Esophagus (tissue), 2 donors: Measurements from ENCODE around the gene RNF130. TPM values are rescaled to one million over a fixed set of nuclear protein-coding genes. Genes with fewer than 3 reads are reported as not detected.

ENCODE experiments used
- H3K27ac ChIP-seq, 2 donors: one replicate each; pipeline ENCODE4 v1.5.1; 2013; ENCODE audit warnings: low read depth in 2 of 2, mild to moderate bottlenecking in 2 of 2, inconsistent platforms in 1 of 2, low read length in 1 of 2, moderate library complexity in 1 of 2
- H3K27me3 ChIP-seq, 2 donors: one replicate each; pipeline ENCODE4 v1.6.1; 2013; ENCODE audit warnings: low read length in 2 of 2, control low read depth in 1 of 2, mild to moderate bottlenecking in 1 of 2; ENCODE audit not compliant: insufficient read depth in 2 of 2, control insufficient read depth in 1 of 2
- H3K36me3 ChIP-seq, 2 donors: one replicate each; pipeline ENCODE4 v1.6.1; 2013; ENCODE audit warnings: low read length in 1 of 2; ENCODE audit not compliant: control insufficient read depth in 2 of 2, insufficient read depth in 2 of 2
- H3K4me1 ChIP-seq, 2 donors: one replicate each; pipeline ENCODE4 v1.6.1; 2013; ENCODE audit warnings: low read length in 1 of 2; ENCODE audit not compliant: control insufficient read depth in 2 of 2, insufficient read depth in 2 of 2
- H3K4me3 ChIP-seq, 2 donors: one replicate each; pipeline ENCODE4 v1.5.1; 2013; ENCODE audit warnings: low read length in 2 of 2, mild to moderate bottlenecking in 2 of 2, low read depth in 1 of 2, moderate library complexity in 1 of 2
- H3K9me3 ChIP-seq, 2 donors: one replicate each; pipeline ENCODE4 v1.6.1; 2013; ENCODE audit warnings: mild to moderate bottlenecking in 2 of 2, low read depth in 1 of 2, low read length in 1 of 2, moderate library complexity in 1 of 2; ENCODE audit not compliant: control insufficient read depth in 2 of 2, insufficient read depth in 1 of 2
- WGBS, 2 donors: extraction: QIAGEN DNeasy Blood & Tissue Kit; methylation state at CpG; one replicate each; pipeline ENCODE4 v1.1.7; 2013; 5-methylcytosine and 5-hydroxymethylcytosine counted together
- polyA plus RNA-seq, 2 donors: library from polyadenylated mRNA; stranded (reverse); fragments of 200-250 nt; gene quantifications; one replicate each; pipeline ENCODE4 v1.2.3, GENCODE V29; 2013
- donor health status: healthy with polysubstance abuse.
- donor health status: Bipolar disorder and iron deficiency.

Gene RNF130
- polyA plus RNA-seq, 2 donors, result 6.1 to 13.2 TPM

- Histone ChIP-seq H3K27ac (no peak overlapping the region), H3K4me3 (no peak overlapping the region), H3K36me3 (no peaks in the 10 kb centered on the region), H3K4me1 (no peaks in the 10 kb centered on the region), H3K27me3 (no peaks in the 10 kb centered on the region), H3K9me3 (no peaks in the 10 kb centered on the region)
- WGBS, 2 donors, result 83 to 85% methylated on average over 9 of the region's 9 CpGs
Observed at GRCh38 chr5:180078348-180078747, 6.8 kb upstream of the RNF130 start.

- Histone ChIP-seq H3K36me3 (no peaks in the 10 kb centered on the region), H3K4me3 (no peak overlapping the region), H3K4me1 (no peaks in the 10 kb centered on the region), H3K9me3 (no peaks in the 10 kb centered on the region), H3K27ac (no peak overlapping the region), H3K27me3 (no peaks in the 10 kb centered on the region)
- WGBS, 2 donors, result 80 to 82% methylated on average over 9 of the region's 9 CpGs
Observed at GRCh38 chr5:180077594-180078284, 6.2 kb upstream of the RNF130 start.

DNA sequence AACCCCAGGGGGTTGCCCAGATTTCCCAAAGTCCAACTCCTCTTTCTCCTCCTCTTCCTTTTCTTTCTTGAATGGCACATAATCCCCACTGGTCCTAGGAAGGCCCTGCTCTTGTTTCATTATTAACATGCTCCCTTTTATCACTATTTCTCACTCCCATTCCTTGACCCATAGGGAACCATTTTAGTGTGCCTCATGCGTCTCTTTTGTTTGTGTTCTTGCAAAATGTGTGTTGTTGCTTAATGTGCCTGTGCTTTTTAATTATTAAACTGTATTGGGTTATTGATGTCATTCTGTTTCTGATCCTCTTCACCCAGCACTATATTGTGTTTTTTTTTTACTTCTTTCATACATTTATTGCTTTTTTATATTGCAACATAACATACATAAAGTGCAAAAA lies 4.1 kb upstream of the RNF130 start:
- no peak overlapping the region for H3K27ac ChIP-seq
- WGBS, 2 donors, result 84 to 90% methylated on average over 1 of the region's 1 CpG
- no peaks in the 10 kb centered on the region for H3K27me3 ChIP-seq
- H3K9me3 ChIP-seq, result peaks cover 0 to 3% of the 10 kb centered on the region in 2 donors
- H3K36me3 ChIP-seq, result no peaks in the 10 kb centered on the region
- no peak overlapping the region for H3K4me3 ChIP-seq
- H3K4me1 ChIP-seq, result peaks cover 0 to 4% of the 10 kb centered on the region in 2 donors

GRCh38 chr5:180074462-180074861 lies 2.9 kb upstream of the RNF130 start:
- 58 to 68% methylated on average over 4 of the region's 4 CpGs for WGBS, 2 donors
- H3K9me3 ChIP-seq, result peaks cover 0 to 3% of the 10 kb centered on the region in 2 donors
- no peaks in the 10 kb centered on the region for H3K36me3 ChIP-seq
- H3K27me3 ChIP-seq, result no peaks in the 10 kb centered on the region
- H3K27ac ChIP-seq, result no peak overlapping the region
- no peak overlapping the region for H3K4me3 ChIP-seq
- H3K4me1 ChIP-seq, result peaks cover 0 to 8% of the 10 kb centered on the region in 2 donors

DNA sequence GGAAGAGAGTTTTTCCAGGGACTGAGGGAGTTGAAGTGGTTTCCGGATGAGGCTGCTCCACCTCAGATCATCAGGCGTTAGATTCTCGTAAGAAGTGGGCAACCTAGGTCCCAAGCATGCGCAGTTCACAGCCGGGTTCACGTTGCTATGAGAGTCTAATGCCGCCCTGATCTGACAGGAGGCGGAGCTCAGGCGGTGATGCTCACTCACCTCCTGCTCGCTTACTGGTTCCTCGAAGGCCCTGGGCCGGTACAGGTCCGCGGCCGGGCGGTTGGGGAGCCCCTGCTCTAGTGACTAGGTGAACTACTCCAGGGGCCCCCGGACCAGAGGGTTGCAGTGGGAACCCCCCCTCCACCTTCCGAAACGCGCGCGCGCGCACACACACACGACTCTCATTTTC lies 997 bp upstream of the RNF130 start:
- no peaks in the 10 kb centered on the region for H3K27me3 ChIP-seq
- no peak overlapping the region for H3K27ac ChIP-seq
- H3K4me3 ChIP-seq, result no peak overlapping the region
- WGBS, 2 donors, result 82 to 83% methylated on average over 25 of the region's 25 CpGs
- peaks cover 0 to 8% of the 10 kb centered on the region in 2 donors for H3K4me1 ChIP-seq
- H3K36me3 ChIP-seq, result no peaks in the 10 kb centered on the region
- peaks cover 0 to 3% of the 10 kb centered on the region in 2 donors for H3K9me3 ChIP-seq

DNA sequence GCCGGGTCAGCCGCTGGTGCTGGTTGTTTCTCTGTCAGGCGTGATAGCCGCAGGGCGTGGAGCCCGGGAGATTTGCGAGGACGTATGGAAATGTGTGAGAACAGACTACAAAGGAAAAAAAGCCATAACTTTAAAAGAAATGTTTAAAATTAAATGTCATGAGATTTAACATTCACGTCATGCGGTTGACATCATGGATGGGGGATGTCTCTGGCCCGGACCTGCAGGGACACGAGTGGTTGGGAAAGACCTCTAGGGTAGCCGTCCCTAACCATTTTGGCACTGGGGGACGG lies 643 bp upstream of the RNF130 start:
- 13 to 17% methylated on average over 14 of the region's 14 CpGs for WGBS, 2 donors
- Histone ChIP-seq H3K27me3 (no peaks in the 10 kb centered on the region), H3K9me3 (peaks cover 0 to 3% of the 10 kb centered on the region in 2 donors), H3K4me1 (peaks cover 0 to 8% of the 10 kb centered on the region in 2 donors), H3K36me3 (no peaks in the 10 kb centered on the region), H3K4me3 (peak overlapping the region; percentile 82 to 88), H3K27ac (peak overlapping the region; percentile 95 to 97)

DNA sequence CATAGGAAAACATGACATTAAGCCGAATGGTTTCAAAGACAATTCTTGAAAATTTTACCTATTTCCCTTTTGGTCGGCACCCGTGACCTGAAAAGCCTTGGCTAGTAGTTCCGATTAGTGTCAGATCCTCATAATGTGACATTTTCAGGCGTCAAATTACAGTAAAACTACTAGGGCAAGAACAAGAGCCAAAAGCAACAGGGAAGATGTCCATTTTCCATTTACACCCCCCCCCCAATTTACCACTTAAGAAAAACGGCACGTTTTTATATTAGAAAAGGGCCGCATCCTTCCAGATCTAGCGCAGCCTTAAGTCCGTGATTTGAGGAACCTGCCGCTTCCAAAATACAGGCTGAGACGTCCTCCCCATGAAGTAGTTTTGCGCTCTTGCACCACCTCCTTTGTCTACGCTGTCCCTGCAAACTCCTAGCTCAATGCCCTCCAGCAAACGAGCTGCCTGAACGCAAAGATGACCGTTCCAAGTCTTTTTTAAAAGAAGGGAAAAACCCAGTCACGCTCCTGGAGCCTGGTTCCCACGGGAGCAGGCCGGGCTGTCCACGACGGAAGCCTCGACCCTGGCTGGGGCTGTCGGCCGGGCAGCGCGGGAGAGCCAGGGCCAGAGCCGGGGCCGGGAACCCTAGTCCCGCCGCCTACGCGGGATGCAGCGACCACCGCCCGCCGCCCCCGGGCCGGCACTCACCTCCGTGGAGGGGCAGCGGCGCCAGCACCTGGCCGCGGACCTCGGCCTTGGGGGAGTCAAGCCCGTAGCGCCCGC lies 616 bp downstream of the RNF130 start:
- Histone ChIP-seq H3K4me1 (peaks cover 0 to 8% of the 10 kb centered on the region in 2 donors), H3K27ac (peak overlapping the region; percentile 88 to 95), H3K36me3 (no peaks in the 10 kb centered on the region), H3K4me3 (peak overlapping the region; percentile 82 to 88), H3K9me3 (peaks cover 0 to 3% of the 10 kb centered on the region in 2 donors), H3K27me3 (no peaks in the 10 kb centered on the region)
- 3 to 4% methylated on average over 40 to 48 of the region's 48 CpGs for WGBS, 2 donors

DNA sequence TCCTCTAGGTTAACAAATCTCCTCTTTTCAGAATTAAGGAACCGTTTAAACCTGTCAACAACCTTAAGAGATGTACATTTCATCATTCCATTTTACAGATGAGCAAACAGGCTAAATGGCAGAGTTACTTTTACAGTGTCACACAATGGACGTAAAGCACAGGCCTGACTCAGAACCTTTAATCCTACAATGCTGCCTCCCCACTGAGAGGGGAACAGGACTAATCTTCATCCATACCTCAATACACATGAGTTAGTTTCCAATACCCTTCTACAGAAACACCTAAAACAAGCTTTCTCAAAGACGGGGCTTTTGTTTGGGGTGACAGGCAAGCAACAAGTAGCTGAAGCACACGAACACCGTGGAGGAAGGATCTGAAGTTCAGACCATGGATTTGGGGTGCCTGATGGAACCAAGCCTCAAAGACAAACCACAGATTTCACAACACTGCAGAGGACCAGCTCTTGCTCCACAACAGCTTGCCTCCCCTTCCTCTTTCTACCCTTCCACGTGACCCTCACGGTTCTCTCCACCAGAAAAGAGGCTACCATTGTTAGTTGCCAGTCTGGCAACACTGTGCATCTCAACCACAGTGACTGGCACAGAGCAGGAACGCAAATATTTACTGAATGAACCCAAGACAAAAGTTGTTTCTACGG lies 1.8 kb downstream of the RNF130 start:
- H3K4me1 ChIP-seq, result peaks cover 0 to 8% of the 10 kb centered on the region in 2 donors
- no peaks in the 10 kb centered on the region for H3K36me3 ChIP-seq
- WGBS, 2 donors, result 52 to 67% methylated on average over 9 of the region's 9 CpGs
- H3K27ac ChIP-seq, result no peak overlapping the region
- peak overlapping the region in 1 of 2 donors; percentile 82 for H3K4me3 ChIP-seq
- H3K9me3 ChIP-seq, result peaks cover 0 to 3% of the 10 kb centered on the region in 2 donors
- H3K27me3 ChIP-seq, result no peaks in the 10 kb centered on the region

DNA sequence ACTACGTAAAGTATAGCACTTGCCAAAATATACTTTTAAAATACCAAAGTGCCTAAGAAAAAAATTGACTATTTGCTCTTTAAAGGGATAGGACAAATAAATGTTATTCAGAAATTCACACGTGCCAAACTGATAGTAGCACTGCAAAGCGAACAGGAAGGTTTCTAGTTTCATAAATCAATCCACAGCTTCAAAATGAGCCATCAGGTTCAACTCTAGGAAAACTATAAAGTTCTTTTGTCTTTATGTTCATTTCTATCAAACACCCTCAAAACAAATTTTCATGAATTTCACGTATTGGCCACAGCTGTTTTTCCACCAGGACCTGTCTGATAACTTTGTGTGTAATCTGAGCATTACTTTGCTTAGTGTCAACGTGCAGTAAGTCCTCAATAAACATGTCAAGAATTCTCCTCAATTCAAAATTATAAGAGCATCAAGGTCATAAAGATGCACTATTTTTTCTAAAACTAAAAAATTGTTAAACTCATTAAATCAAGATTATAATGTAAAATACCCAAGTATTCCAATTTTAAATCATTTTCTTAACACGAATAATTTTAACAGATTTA lies 3.0 kb downstream of the RNF130 start:
- Histone ChIP-seq H3K27ac (no peak overlapping the region), H3K36me3 (no peaks in the 10 kb centered on the region), H3K27me3 (no peaks in the 10 kb centered on the region), H3K4me1 (peaks cover 0 to 8% of the 10 kb centered on the region in 2 donors), H3K9me3 (peaks cover 0 to 3% of the 10 kb centered on the region in 2 donors), H3K4me3 (no peak overlapping the region)
- 51 to 64% methylated on average over 6 of the region's 6 CpGs for WGBS, 2 donors
